ENCODE measurements around the gene PRR4.

Gene PRR4, protein sequence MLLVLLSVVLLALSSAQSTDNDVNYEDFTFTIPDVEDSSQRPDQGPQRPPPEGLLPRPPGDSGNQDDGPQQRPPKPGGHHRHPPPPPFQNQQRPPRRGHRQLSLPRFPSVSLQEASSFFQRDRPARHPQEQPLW

DNA sequence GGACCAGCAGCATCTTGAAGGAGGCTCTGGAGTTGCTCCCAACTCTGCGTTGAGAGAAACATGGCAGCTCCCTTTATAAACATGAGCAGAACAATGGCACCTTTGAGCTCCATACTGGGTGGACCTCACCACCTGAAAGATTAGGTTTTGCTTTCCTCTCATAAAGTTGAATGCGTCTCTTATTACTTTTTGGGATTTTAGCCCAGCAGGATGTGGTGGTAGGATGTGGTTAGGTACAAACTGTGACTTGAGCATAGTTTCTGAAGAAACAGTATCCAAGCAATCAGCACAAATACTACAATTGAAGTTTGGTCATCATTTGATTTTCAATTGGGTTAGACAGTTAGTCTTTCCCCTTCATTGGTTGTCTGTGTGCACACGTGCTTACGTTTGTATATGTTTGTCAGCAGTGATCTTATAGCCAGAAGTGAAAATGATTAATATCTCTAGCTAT, at the start of gene PRR4:
TSS of gene PRR4 (minus strand) at position 51 of the 454 bp plus-strand sequence. CDS start at position 13, 38 bp downstream.
- DNase-seq = peak; percentile 18

DNA sequence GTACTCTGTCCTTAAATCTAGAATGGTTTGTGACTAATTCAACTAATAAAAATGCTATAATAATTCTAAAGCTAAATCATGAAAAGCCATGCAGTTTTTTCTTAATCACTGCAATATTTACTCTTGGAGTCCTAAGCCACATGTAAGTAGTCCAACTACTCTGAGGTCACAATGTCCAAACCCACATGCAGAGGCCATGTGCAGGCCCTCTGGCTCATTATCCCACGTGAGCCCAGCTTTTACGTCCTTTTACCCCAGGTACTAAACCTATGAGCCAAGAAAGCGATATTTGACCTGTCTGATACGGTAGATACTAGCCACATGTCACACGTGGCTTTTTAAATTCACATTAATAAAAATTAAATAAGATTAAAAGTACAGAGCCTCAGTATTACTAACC, 47.6 kb upstream of the PRR4 start:
- DNase-seq = no peak

DNA sequence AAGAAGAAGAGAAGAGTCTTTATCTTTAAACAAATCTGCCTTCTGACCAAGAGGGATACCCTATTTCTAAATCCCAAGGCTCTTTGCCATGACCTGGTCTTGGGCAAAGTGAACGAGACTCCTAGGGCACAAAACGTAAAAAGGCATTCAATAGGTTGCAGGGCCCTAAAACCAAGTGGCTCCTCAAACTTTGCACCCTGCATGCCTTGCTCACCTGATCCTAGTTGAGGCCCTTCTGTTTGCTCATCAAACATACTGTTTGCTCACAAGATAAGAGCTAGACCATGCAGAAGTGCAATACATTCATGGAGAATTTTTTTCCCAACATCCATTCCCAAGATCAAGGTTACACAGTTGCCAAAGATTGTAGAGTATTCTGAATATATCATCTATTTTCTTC, 42.7 kb upstream of the PRR4 start:
- no peak for DNase-seq

DNA sequence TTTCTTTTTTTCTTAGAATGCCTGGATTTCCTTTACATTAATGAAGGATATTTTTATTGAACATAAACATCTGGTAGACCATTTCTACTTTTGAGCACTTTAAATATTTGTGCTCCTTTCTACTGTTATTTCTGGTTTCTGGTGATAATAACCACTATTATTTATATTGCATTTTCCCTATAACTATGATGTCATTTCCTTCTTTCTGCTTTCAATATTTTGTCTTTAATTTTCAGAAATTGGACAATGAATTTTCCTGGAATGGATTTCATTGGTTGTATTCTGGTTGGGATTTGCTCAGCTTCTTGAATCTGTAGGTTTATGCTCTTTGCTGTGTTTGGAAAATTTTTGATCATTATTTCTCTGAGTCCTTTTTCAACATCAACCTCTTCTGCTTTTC, 40.0 kb upstream of the PRR4 start:
- no peak for DNase-seq

DNA sequence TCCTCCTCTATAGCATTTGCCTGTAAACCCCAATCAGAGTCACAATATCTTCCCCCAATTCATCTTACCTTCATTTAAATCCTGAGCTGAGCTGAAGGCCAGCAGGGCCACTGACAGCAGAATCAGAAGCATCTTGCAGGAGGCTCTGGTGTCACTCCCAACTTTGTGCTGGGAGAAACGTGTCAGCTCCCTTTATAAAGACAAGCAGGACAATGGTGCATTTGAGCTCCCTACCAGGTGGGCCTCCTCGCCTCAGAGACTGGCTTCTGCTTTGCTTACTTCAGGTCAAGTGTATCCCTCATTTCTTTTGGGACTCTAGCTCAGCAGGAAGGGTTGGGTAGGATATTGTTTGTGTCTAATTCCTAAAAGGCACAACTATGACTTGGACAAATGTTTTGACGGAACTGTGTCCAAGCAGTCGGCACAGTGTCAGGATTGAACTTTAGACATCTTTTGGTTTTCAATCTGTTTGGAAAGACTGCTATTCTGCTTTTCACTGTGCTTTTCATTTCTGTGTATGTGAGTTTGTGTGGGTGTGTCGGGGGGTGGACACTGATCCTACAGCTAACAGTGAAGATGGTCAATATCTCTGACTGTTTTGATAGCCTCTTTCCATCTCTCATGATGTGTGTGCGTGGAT, 34.9 kb upstream of the PRR4 start, which contains the start of gene PRH1:
TSS of gene PRH1 (minus strand) at position 170 of the 640 bp plus-strand sequence. CDS start at position 132, 38 bp downstream.
- no peak for DNase-seq

DNA sequence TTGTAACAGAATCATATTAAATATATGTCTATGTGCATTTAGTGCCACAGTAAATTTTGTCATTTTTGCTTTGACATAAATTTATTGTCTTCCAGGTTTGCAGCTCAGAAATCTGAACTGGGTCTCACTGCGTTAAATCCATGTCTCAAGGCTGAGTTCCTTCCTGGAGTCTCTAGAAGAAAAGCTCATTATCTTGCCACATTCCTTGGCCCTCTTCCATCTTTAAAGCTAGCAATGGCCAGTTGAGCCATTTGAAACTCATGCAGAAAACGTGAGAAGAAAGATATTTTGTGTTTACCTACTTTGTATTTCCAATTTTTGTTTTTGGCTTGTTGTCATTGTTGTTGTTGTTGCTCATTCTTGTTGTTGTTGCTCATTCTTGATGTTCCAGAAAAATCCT, 24.1 kb upstream of the PRR4 start:
- DNase-seq = no peak

DNA sequence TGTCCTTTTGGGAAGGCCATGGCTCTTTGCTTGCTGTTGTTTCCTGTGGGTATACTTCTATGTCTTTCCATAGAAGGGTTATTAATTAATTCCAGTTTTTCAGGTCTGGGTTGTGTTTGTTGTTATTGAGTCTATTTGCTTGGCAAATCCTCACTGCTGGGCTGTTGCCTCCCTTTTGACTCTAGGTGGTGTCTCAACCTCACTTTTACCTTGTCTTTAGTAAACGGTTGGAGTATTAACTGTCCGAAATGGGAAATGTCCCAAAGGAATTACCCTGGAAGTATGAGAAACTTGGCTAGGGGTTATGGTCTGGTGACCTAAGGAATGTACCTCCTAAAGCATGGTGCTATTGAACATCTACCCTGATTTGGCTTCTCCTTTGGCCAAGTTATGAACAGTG, 18.1 kb upstream of the PRR4 start:
- DNase-seq = no peak

DNA sequence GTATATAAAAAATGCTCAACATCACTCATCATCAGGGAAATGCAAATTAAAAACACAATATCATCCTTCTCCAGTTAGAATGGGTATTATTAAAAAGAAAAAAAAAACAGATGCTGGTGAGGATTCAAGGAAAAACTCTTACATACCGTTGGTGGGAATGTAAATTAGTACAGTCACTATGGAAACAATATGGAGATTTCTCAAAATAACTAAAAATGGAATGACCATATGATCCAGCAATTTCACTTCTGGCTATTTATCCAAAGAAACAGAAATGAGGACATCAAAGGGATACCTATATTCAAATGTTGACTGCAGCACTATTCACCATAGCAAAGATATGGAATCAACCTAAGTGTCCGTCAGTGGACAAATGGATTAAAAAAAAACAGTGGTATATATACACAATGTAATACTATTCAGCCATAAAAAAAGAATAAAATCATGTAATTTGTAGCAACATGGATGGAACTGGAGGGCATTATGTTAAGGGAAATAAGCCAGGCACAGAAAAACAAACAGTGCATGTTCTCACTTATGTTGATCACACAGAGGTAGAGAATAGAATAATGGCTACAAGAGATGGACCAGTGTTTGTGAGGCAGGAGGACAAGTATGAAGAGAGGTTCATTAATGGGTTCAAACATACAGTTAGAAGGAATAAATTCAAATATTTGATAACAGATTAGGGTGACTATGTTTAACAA, 14.4 kb upstream of the PRR4 start:
- no peak for DNase-seq

DNA sequence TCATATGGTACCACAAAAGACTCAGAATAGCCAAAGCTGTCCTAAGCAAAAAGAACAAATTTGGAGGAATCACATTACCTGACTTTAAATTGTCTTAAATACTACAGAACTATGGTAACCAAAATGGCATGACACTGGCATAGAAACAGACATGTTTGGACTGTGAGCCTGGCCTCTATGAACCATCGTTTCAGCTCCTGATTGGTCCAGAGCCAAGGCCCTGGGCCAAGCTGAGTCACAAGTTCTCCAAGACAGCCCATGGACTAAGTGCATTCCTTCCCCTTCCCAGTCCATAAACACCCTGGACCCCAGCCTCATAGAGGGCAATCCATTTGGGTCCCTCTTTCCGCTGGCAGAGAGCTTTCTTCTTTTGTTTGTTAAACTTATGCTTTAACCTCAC, 12.1 kb upstream of the PRR4 start:
- no peak for DNase-seq

DNA sequence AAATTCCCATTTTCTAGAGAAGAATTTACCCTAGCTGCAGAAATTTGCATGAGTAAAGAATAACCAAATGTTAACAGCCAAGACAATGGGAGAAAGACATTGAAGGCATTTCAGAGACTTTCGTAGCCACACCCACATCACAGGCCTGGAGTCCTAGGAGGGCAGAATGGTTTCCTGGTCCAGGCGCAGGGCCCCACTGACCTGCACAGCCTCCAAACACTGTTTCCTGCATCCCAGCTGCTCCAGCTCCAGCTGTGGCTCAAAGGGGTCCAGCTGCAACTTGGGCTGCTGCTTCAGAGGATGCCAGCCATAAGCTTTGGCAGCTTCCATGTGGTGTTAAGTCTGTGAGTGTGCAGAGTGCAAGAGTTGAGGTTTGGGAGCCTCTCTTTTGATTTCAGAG, 6.5 kb upstream of the PRR4 start:
- DNase-seq = no peak

DNA sequence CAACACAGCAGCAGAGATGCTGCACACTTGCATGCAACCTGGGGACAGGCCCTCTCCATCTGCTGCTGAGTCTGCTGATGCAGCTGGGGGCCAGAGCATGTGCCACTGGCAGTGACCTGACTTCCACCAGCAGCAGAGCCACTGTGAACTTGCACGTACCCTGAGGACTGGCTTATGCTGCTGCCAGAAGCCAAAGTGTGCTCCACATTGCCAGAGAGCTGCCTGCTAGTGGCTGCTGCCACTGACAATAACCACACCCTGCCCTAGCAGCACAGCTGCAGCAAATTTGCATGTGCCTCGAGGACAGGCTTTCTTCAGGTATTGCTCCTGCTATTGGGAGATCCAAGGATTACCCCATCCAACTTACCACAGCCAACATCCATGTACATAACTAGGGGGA, 4.5 kb upstream of the PRR4 start:
- DNase-seq = no peak

DNA sequence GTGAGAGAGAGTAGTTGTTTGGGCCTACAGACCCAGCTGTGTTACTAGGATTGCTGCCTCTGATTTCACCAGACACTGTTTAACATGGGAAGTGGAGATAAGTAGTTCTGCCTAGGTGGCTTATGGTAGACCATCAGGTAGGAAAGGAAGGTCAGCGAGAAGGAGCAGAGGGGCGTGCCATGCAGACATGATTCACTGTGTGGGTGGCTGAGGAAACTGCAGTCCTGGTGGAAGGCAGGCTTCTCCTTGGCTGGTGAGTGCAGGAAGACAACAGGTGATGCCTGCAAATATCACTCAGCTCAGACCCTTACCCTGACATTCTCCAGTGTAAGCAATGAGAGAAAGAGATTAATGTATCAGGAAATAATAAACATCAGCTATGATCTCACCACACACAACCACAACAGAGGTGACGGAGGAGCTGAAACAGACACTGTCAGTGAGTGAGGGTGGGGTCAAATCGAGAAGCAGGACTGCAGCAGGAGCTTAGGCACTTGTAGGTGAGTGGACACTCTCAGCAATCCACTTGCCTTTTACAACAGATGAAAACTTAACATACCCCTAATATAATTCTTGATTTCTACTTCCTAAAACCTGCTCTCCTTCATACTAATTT, 2.1 kb upstream of the PRR4 start:
- no peak for DNase-seq

DNA sequence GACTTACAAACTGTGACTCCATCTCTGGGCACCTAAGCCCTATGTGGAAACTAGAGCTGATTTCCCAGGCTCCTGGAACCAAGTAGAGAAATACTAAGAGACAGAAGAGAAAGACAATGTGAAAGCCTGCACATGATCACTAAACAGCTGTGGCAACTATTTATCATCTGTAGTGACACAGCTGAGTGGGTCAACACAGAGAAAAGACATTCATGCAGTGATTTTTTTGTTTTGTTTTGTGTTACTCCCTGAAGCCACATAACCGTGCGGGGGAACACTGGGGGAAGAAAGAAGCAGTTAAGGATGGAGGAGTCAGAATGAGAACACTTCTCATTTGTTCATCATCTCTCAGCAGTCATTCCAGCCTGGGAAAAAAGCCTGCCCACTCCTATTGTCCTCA, 1.5 kb downstream of the PRR4 start:
- DNase-seq = no peak

DNA sequence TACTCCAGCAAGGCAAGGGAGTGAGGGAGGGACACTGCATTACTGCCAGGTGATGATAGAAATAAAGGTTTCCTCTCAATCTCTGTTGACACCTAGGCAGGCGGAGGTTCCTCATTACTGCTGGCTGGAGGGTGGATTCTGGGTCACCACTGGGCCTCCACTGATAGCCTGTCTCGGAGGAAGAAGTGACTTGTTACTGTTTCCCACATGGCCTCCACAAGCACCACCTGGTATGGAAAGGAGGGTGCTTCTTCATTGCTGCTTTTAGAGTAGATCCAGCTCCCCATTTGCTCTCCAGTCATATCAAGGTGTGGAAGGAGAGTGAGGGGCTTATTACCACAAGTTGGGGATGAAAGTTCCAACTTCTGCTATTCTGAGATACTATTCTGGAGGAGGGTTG, 6.4 kb downstream of the PRR4 start:
- DNase-seq = no peak

DNA sequence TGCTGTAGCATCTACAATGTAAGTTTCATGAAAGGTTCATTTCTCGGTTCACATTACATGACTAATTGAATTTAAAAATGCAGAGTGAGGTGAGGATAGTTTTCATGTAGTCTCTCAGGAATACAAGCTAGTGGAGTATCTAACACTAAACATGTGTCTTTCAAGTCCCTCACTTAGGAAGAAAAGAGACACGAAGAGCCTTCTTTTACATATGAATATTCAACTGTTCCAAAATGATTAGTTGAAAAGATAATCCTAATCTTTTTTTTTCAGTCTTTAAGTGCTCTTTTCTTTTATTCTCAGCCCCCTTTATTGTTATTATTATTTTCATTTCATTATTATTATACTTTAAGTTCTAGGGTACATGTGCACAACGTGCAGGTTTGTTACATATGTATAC, 10.8 kb downstream of the PRR4 start:
- DNase-seq = no peak

DNA sequence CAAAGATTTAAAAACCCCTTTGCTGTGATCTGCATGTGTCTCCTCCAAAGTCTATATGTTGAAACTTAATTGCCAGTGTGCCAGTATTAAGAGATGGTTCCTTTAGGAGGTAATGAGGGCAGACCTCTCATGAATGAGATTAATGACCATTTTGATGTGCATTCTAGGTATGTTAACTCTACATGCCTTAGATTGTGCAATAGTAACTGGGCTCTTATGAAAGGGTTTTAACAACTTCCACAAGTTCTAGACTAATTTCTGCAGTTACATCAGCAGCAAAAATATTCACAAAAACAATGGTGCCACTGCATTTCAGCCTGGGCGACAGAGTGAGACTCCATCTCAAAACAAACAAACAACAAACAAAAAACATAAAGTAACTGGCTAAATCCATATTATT, 19.3 kb downstream of the PRR4 start:
- DNase-seq = no peak

DNA sequence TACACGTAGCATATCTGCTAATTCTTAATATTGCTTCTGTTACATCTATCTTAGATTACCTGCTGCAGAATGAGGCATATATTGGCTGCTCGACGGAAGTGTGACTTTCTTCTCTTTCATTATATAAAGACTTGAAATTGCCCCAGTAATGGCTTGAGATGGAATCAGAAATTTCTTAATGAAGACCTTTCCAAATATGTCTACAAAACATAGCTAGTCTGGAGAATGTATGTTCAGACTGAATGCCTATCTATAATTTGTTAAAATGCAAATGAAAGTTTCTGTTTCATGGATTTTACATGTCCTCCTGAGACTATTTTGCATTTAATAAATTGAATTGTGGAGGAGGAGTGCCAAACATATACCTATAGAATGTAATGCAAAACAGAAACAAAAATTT, 23.0 kb downstream of the PRR4 start, which contains the start of gene TAS2R10:
TSS of gene TAS2R10 (minus strand) at position 101 of the 400 bp plus-strand sequence. CDS start at position 12, 89 bp downstream.
- DNase-seq = no peak

DNA sequence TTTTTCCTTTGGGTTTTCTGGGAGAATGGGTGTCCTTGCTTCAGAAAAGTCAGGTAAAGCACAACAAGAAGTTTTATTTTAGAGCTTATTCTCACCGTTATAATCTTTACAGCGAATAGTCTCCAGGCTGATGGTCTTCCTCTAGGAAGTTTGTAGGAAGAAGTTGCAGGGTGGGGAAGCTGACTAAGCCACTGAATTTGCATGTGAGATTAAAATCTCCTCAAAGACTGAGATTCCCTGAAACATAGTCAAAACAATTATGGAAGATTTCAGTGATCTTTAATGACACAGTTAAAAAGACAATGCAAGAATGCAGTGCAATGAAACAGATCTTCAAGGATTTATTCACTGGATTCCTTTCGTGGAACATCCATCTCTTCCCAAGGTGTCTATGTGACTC, 24.3 kb downstream of the PRR4 start:
- DNase-seq = no peak

DNA sequence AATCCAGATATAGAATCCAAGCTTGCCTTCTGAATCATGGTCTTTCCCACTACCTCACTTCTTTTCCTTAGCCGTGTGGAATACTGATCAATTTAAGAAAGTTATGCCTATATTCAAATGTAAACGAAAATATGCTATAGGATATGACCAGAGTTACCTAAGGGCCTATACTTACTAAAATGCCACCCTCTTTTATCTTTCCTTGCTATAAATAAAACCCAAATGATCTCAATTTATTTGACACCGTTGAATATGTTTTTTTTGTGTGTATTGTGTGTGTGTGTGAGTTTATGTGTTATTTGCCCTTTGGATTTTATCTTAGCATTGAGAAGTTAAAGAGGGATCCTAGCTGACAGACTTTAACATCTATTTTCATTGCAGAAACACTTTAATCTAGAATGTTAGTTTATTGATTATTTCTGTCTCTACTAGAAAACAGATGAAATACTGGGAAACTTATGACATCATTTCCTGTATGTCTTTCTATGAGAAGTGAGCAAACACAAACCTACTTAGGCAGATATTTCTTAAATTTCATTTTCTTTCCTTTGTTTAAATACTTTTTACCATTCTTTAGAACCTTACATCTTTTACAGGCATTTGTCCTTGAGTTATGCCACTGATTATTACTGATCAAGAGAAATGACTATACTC, 37.3 kb downstream of the PRR4 start:
- DNase-seq = no peak

DNA sequence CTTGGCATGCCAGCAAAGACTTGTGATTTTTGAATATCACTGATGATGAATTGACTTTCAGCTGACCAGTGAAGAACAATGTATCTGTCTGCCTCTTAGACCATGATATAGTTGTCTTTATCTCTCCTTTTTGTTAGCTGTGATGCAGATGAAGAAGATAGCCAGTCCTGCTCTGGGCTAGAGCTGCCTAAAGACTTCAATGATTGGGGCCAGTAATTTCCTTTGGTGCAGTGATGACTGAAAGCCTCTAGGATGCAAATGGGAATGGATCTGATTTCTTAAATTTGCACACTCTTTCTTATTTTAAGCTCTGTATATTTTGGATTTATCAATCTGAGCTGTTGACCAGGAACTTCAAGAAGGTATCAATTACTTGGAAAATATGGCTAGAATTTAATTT, 39.2 kb downstream of the PRR4 start, which contains the start of gene TAS2R9:
TSS of gene TAS2R9 (minus strand) at position 101 of the 400 bp plus-strand sequence. CDS start at position 8, 93 bp downstream.
- no peak for DNase-seq

DNA sequence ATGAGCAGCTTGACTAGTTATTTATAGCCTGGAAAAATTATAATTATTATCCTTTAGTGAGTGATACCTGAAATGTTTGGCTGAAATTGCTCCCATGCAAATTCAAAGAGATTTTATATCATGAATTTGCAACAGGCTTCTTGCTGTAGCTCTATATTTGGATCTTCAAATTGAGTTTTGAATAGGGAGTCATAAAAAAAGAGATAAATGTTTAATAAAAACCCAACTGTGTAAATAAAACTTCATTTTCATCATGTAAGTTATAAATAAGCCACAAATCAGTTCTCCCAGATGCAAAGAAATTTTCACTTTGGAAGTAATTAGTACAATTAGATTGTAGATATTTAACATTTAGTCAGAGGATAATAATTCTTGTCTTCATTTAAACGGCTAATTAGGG, 42.1 kb downstream of the PRR4 start, which contains the start of gene TAS2R8:
TSS of gene TAS2R8 (minus strand) at position 101 of the 400 bp plus-strand sequence. CDS start 306 bp downstream, outside the sequence.
- DNase-seq = no peak

DNA sequence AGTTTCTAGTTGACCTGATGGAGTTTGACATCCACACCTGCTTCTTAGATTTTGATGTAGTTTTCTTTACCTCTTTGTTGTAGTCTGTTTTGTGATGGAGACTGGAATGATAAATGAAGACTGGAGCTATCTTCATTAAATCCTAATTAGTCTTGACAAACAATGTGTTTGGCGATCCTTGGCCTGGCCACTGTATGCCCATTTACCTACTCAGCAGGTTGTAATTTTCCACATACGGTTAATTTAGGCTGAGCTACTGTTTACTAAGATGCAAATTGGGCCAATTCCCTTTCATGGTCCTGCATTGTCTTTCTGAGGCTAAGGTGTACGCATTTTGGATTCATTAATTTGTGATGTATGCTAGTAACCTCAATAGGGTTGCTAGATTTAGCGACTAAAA, 46.7 kb downstream of the PRR4 start, which contains the start of gene TAS2R7:
TSS of gene TAS2R7 (minus strand) at position 41 of the 400 bp plus-strand sequence. CDS start 57 bp downstream, outside the sequence.
- DNase-seq = no peak

DNA sequence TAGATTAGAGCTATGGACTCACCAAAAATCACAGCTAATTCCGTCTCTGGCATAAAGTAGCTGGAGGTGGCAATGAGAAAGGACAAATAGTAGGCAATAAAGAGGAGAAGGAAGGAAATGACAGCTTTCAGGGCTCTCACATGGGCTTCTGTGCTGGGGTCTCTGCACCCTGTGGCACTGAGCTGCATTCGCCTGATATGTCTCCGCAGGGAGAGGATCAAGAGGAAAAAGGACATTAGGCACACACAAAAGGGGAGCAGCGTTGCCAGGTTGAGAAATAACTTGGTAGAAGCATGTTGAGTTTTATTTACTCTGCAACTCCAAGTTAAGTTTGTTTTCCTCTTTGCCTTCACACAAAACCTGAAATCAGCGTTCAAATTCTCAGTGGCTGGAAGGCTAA, 47.5 kb downstream of the PRR4 start:
- no peak for DNase-seq
